Testis (tissue), 2 donors: ENCODE results near the gene FAF1.
"Not testable (repeated sequence)": the region's sequence is repeated elsewhere in the genome, so short reads cannot be mapped to it uniquely, and the experiment has no call there.

Experiments used
- CTCF ChIP-seq, 3 experiments: fragments of 450-650 bp in 2 of 3; fragments of 200-600 bp in 1 of 3; sonication (generic) in 1 of 3; IDR thresholded peaks; one replicate each; pipeline ENCODE4 v1.5.1; 2016 to 2019; ENCODE audit warnings: antibody characterized with exemption in 3 of 3, mild to moderate bottlenecking in 2 of 3, moderate library complexity in 1 of 3
- POLR2A ChIP-seq: fragments of 450-650 bp; IDR thresholded peaks from one replicate; pipeline ENCODE4 v1.6.1; 2017; ENCODE audit warnings: antibody characterized with exemption, mild to moderate bottlenecking, moderate library complexity

- not testable (repeated sequence) for TF ChIP-seq CTCF (IDR thresholded peaks at IDR 0.05); POLR2A
These were observed 49.7 kb downstream of the FAF1 start for GRCh38 chr1:50910356-50910755.
